ENCODE results near the gene OTX2.

OTX2 gene

GRCh38 chr14:56812364-56813141 is 2.3 kb upstream of the OTX2 start:
- DNase-seq (ENCODE audit: low spot score): no peak

- no peak for DNase-seq (ENCODE audit: low spot score)
Observed at GRCh38 chr14:56811593-56812363, 1.5 kb upstream of the OTX2 start.

GRCh38 chr14:56810836-56811592 is 735 bp upstream of the OTX2 start:
- DNase-seq (ENCODE audit: low spot score): no peak

GRCh38 chr14:56809270-56810146 is 771 bp downstream of the OTX2 start:
- no peak for DNase-seq (ENCODE audit: low spot score)

- no peak for DNase-seq (ENCODE audit: low spot score)
Observed at GRCh38 chr14:56808383-56809269, 1.7 kb downstream of the OTX2 start.

GRCh38 chr14:56808110-56808382 is 2.2 kb downstream of the OTX2 start:
- DNase-seq (ENCODE audit: low spot score): no peak

- DNase-seq (ENCODE audit: low spot score): no peak
Observed at GRCh38 chr14:56807386-56808109, 2.7 kb downstream of the OTX2 start.

- DNase-seq (ENCODE audit: low spot score): no peak
Observed at GRCh38 chr14:56806760-56807159, 3.5 kb downstream of the OTX2 start.

GRCh38 chr14:56805992-56806727 is 4.1 kb downstream of the OTX2 start:
- no peak for DNase-seq (ENCODE audit: low spot score)

- no peak for DNase-seq (ENCODE audit: low spot score)
Observed at GRCh38 chr14:56805201-56805991, 4.9 kb downstream of the OTX2 start.

GRCh38 chr14:56803816-56804535 is 6.3 kb downstream of the OTX2 start:
- DNase-seq (ENCODE audit: low spot score): no peak

- no peak for DNase-seq (ENCODE audit: low spot score)
Observed at GRCh38 chr14:56801920-56802319, 8.4 kb downstream of the OTX2 start.

GRCh38 chr14:56799343-56799645 is 11.0 kb downstream of the OTX2 start:
- DNase-seq (ENCODE audit: low spot score): no peak

- no peak for DNase-seq (ENCODE audit: low spot score)
Observed at GRCh38 chr14:56798447-56799342, 11.6 kb downstream of the OTX2 start.

GRCh38 chr14:56797569-56798446 is 12.5 kb downstream of the OTX2 start:
- no peak for DNase-seq (ENCODE audit: low spot score)

- DNase-seq (ENCODE audit: low spot score): no peak
Observed at GRCh38 chr14:56797003-56797568, 13.2 kb downstream of the OTX2 start.

Data from NAMALWA (cell line).